Tibial artery (tissue), 4 donors: ENCODE measurements around the gene MOXD1.
"Not testable (repeated sequence)": the region's sequence is repeated elsewhere in the genome, so short reads cannot be mapped to it uniquely, and the experiment has no call there.

ENCODE experiments used
- DNase-seq, 2 donors: peaks; one replicate each; pipeline ENCODE4 v3.0.0-alpha.2; 2019
- H3K27ac ChIP-seq, 2 donors: fragments of 200-600 bp; sonication (generic) in 1 of 2; 1 replicate in 1 of 2; 2 replicates in 1 of 2; pipeline ENCODE4 v1.5.1; 2018 to 2019; ENCODE audit warnings: mild to moderate bottlenecking in 1 of 2
- H3K27me3 ChIP-seq, 2 donors: fragments of 200-600 bp; sonication (generic) in 1 of 2; one replicate each; pipeline versions ENCODE4 v1.5.1 to v1.6.0; 2016 to 2019
- H3K36me3 ChIP-seq, 3 donors: fragments of 200-600 bp; sonication (generic) in 2 of 3; one replicate each; pipeline ENCODE4 v1.5.1; 2016 to 2019; ENCODE audit warnings: mild to moderate bottlenecking in 2 of 3
- H3K4me1 ChIP-seq, 4 donors: fragments of 200-600 bp; sonication (generic) in 2 of 4; 1 replicate in 3 of 4; 2 replicates in 1 of 4; pipeline ENCODE4 v1.5.1; 2016 to 2019
- H3K4me3 ChIP-seq, 2 donors: fragments of 200-600 bp; sonication (generic) in 1 of 2; 1 replicate in 1 of 2; 2 replicates in 1 of 2; pipeline ENCODE4 v1.5.1; 2018 to 2019; ENCODE audit warnings: mild to moderate bottlenecking in 2 of 2
- H3K9me3 ChIP-seq, 3 donors: fragments of 200-600 bp; sonication (generic) in 1 of 3; one replicate each; pipeline ENCODE4 v1.5.1; 2016 to 2019
- intact Hi-C: fragments of 100-400 bp; cut with DNase I; formaldehyde crosslinking; loops from one replicate; pipeline ENCODE4 v1.15.0; 2023; ENCODE audit warnings: low total_unique reads
- TF ChIP-seq, protein P1 (sequence below), 2 experiments: fragments of 200-600 bp in 1 of 2; fragments of 450-650 bp in 1 of 2; IDR thresholded peaks; one replicate each; pipeline ENCODE4 v1.5.1; 2017 to 2019; ENCODE audit warnings: antibody characterized with exemption in 2 of 2, mild to moderate bottlenecking in 1 of 2, moderate library complexity in 1 of 2

MOXD1 gene

DNA sequence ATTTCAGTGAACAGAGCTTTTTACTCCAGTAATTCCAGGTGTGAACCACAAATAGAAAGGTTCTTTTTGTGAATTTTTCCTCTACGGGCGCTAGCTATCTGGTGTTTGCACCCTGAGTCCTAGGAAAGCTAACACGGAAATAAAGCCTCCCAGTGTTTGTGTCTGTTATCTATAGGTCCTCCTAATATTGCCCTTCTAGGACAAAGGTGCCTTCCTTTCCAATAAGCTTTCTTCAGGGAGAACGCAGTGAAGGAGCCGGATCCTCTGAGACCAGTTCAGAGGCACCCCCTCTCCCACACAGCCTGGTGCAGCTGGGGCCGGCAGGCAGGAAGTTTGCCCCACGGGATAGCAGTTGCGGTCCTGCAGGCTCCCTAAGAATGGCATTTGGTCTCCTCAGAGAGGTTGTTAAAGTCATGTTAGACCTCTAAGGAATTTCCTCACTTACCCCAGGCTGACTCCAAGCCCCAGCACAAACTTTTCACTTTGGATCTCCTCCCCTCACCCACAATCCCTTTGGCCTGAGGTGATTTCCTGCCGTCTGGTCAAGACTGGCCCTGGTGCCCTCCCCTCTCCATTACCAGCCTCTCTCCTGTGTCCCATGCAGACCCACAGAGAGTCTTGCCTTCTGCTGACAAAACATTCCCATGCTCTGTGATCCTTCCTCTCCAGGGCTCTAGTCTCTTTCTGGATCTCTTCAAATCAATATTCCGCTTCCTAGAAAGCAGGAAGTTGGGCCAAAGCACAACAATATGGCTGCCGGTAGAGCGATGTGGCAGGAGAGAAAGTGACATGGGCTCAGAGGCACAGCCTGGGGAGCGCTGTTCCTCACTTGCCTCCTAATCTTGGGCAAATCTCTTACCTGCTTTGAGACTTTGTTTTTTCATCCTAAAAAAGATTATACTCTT is 126.0 kb downstream of the MOXD1 start:
- TF ChIP-seq, protein P1, sequence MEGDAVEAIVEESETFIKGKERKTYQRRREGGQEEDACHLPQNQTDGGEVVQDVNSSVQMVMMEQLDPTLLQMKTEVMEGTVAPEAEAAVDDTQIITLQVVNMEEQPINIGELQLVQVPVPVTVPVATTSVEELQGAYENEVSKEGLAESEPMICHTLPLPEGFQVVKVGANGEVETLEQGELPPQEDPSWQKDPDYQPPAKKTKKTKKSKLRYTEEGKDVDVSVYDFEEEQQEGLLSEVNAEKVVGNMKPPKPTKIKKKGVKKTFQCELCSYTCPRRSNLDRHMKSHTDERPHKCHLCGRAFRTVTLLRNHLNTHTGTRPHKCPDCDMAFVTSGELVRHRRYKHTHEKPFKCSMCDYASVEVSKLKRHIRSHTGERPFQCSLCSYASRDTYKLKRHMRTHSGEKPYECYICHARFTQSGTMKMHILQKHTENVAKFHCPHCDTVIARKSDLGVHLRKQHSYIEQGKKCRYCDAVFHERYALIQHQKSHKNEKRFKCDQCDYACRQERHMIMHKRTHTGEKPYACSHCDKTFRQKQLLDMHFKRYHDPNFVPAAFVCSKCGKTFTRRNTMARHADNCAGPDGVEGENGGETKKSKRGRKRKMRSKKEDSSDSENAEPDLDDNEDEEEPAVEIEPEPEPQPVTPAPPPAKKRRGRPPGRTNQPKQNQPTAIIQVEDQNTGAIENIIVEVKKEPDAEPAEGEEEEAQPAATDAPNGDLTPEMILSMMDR (IDR thresholded peaks at IDR 0.05): no peak
- H3K27ac ChIP-seq: no peak overlapping the region
- H3K4me3 ChIP-seq: no peak overlapping the region
- intact Hi-C loops: loop anchor here (10.0 kb wide), 1 partner anchor 209 kb away; no protein-coding TSS in a partner anchor
- no peaks in the 10 kb centered on the region for H3K4me1 ChIP-seq
- H3K27me3 ChIP-seq: peaks cover 0 to under 1% of the 10 kb centered on the region in 2 donors
- no peaks in the 10 kb centered on the region for H3K9me3 ChIP-seq
- DNase-seq: no peak
- no peaks in the 10 kb centered on the region for H3K36me3 ChIP-seq

DNA sequence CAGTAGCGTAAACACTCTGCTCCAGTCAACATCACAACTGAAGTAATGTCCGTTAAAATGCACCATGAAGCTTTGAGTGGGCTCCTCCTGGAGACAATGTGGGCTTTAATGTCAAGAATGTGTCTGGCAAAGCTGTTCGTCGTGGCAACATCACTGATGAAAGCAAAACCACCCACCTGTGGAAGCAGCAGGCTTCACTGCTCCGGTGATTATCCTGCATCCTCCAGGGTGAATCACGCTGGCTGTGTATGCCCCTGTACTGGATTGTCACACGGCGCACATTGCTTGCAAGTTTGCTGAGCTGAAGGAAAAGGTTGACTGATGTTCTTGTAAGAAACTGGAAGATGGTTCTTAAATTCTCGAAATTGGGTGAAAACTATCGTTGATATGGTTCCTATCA is 128.5 kb downstream of the MOXD1 start:
- DNase-seq: no peak
- H3K27ac ChIP-seq: no peak overlapping the region
- H3K9me3 ChIP-seq: no peaks in the 10 kb centered on the region
- no peaks in the 10 kb centered on the region for H3K36me3 ChIP-seq
- H3K4me1 ChIP-seq: peaks cover 0 to 13% (median 2%) of the 10 kb centered on the region in 4 donors
- no peaks in the 10 kb centered on the region for H3K27me3 ChIP-seq
- TF ChIP-seq, protein P1 (IDR thresholded peaks at IDR 0.05): no peak
- no peak overlapping the region for H3K4me3 ChIP-seq
- intact Hi-C loops: loop anchor here (10.0 kb wide), 1 partner anchor 212 kb away; no protein-coding TSS in a partner anchor

DNA sequence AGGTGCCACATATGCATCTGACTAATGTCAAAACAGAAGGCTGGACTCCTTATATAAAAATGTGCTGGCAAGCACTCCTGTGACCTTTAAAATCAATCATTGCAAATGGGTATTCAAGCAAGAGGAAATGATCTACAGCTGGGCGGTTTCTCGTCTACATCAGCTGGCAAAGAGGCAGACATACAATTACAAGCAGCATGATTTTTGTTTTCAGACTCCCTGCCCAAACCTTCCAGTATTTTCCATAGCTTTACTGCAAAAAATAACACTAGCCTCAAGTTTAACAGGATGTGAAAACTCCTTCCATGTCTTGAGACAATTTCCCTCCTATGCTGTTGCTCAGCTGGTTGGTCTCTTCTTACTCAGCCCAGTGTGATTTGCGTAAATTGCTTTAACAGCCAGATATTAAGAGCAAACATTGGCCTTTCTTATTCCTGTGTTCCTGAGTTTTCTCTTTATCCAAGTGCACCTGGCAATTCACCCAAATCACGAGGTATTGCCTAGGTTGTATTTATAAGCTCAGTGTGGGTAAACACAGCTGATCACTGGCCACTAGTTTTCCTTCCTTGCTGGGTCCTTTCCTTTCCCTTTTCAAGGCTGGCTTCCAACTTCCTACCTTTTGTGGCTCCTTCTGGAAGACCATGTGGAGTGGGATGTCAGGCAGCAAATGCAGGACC is 130.4 kb downstream of the MOXD1 start:
- H3K9me3 ChIP-seq: no peaks in the 10 kb centered on the region
- no peaks in the 10 kb centered on the region for H3K27me3 ChIP-seq
- no peak for DNase-seq
- peaks cover 0 to 21% (median 2%) of the 10 kb centered on the region in 4 donors for H3K4me1 ChIP-seq
- TF ChIP-seq, protein P1 (IDR thresholded peaks at IDR 0.05): no peak
- no peak overlapping the region for H3K4me3 ChIP-seq
- H3K27ac ChIP-seq: no peak overlapping the region
- no peaks in the 10 kb centered on the region for H3K36me3 ChIP-seq
- intact Hi-C loops: loop anchor here (10.0 kb wide), 1 partner anchor 214 kb away; no protein-coding TSS in a partner anchor

DNA sequence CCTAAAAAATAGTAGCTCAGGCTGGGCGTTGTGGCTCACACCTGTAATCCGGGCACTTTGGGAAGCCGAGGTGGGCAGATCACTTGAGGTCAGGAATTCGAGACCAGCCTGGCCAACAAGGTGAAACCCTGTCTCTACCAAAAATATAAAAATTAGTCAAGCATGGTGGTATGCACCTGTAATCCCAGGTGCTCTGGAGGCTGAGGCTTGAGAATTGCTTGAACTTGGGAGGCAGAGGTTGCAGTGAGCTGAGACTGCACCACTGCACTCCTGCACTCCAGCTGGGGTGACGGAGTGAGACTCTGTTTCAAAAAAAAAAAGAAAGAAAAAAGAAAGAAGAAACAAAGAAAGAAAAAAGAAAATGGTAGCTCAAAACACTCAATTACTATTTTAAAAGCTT is 132.6 kb downstream of the MOXD1 start:
- intact Hi-C loops, H3K27me3 ChIP-seq, H3K36me3 ChIP-seq, H3K4me3 ChIP-seq, H3K9me3 ChIP-seq, DNase-seq, H3K27ac ChIP-seq: not testable (repeated sequence)
- H3K4me1 ChIP-seq: peaks cover 0 to 21% (median 2%) of the 10 kb centered on the region in 4 donors

DNA sequence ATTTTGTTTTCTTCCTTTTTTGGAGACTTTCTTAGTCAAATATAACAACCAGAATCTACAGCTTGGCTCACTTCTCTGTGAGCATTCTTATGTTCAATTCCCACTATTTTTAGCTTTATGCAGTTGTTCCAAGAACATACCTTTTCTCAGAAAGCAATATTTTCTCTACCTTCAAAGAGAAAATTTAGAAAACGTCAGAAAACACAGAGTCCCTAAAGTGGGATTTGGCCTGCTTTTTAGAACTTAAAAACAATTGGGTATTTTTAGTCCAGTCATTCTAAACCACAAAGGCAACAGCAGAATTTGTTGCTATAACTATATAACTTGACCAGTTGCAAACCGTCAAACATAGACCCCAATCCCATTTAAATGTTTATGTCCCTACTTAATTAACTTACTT is 133.1 kb downstream of the MOXD1 start:
- H3K4me3 ChIP-seq: no peak overlapping the region
- no peaks in the 10 kb centered on the region for H3K36me3 ChIP-seq
- no peak for DNase-seq
- TF ChIP-seq, protein P1 (IDR thresholded peaks at IDR 0.05): no peak
- no peaks in the 10 kb centered on the region for H3K27me3 ChIP-seq
- peaks cover 0 to 21% (median 2%) of the 10 kb centered on the region in 4 donors for H3K4me1 ChIP-seq
- no peak overlapping the region for H3K27ac ChIP-seq
- H3K9me3 ChIP-seq: no peaks in the 10 kb centered on the region
- intact Hi-C loops: no loop called here
